MCF 10A (cell line): ENCODE measurements around the gene JUND. TPM values are rescaled to one million over a fixed set of nuclear protein-coding genes. Genes with fewer than 3 reads are reported as not detected.

Source experiments
- BruUV-seq: library from RNA; stranded (reverse); fragments of 400-500 nt; replicated peaks from 2 replicates; lab custom pipeline; 2021; lab: Mats Ljungman, UMichigan
- CTCF ChIA-PET: fragments of 300-600 bp; sonication (Branson Sonifier 250); formaldehyde crosslinking; extraction: SDS; loops from one replicate; lab custom pipeline; 2021; ENCODE audit warnings: antibody characterized with exemption, inconsistent platforms; lab: Yijun Ruan, JAX
- POLR2A ChIA-PET: fragments of 300-600, 350-650 bp; sonication (Branson Sonifier 250); formaldehyde crosslinking; extraction: SDS; loops from one replicate; lab custom pipeline; 2020; ENCODE audit warnings: antibody characterized with exemption, inconsistent platforms; lab: Yijun Ruan, JAX
- DNase-seq: peaks from one replicate; pipeline ENCODE4 v3.0.0-alpha.2; 2018; ENCODE audit not compliant: unreplicated experiment
- H3K27ac Mint-ChIP-seq: one replicate; pipeline ENCODE4 v1.8.0; 2022; ENCODE audit warnings: mild to moderate bottlenecking, low read depth, mixed read lengths; ENCODE audit not compliant: unreplicated experiment
- H3K27me3 Mint-ChIP-seq: one replicate; pipeline ENCODE4 v1.8.0; 2022; ENCODE audit warnings: mixed read lengths; ENCODE audit not compliant: insufficient read depth, unreplicated experiment
- H3K36me3 Mint-ChIP-seq: one replicate; pipeline ENCODE4 v1.8.0; 2022; ENCODE audit warnings: mild to moderate bottlenecking, moderate library complexity, mixed read lengths; ENCODE audit not compliant: insufficient read depth, unreplicated experiment
- H3K4me1 Mint-ChIP-seq: one replicate; pipeline ENCODE4 v1.8.0; 2022; ENCODE audit warnings: mixed read lengths; ENCODE audit not compliant: insufficient read depth, unreplicated experiment
- H3K4me3 Mint-ChIP-seq: one replicate; pipeline ENCODE4 v1.8.0; 2022; ENCODE audit warnings: mild to moderate bottlenecking, moderate library complexity, mixed read lengths; ENCODE audit not compliant: unreplicated experiment
- H3K9me3 Mint-ChIP-seq: one replicate; pipeline ENCODE4 v1.8.0; 2022; ENCODE audit warnings: mixed read lengths; ENCODE audit not compliant: unreplicated experiment
- intact Hi-C: fragments of 100-400 bp; cut with micrococcal nuclease; formaldehyde crosslinking; loops from 2 replicates; pipeline ENCODE4 v1.14.1; 2022
- total RNA-seq: library from RNA; stranded (reverse); gene quantifications from 2 replicates; pipeline ENCODE4 v1.2.3, GENCODE V29; 2022
- TF ChIP-seq, protein P1 (sequence below): fragments of 200-600 bp; IDR thresholded peaks from one replicate; pipeline ENCODE4 v1.8.0; 2022; ENCODE audit warnings: antibody characterized with exemption, mild to moderate bottlenecking; ENCODE audit not compliant: unreplicated experiment

The JUND gene
- total RNA-seq, 1 experiment from 2014 or later: 120 TPM

GRCh38 chr19:18254546-18255503 lies 26.6 kb downstream of the JUND start:
- no TSS peak for BruUV-seq
- Mint-ChIP-seq H3K27me3 (no peaks in the 10 kb centered on the region), H3K36me3 (no peaks in the 10 kb centered on the region), H3K4me1 (no peaks in the 10 kb centered on the region), H3K27ac (no peak overlapping the region), H3K4me3 (no peak overlapping the region), H3K9me3 (no peaks in the 10 kb centered on the region)
- DNase-seq: no peak
- ChIA-PET CTCF (interaction anchor here (0.6 to 3.7 kb wide), 15 partner anchors 14 to 436 kb away, joined by 3 to 47 read pairs (median 3); no protein-coding TSS in a partner anchor), POLR2A (interaction anchor here (0.5 to 4.5 kb wide), 3 partner anchors 50 to 62 kb away, joined by 3 to 34 read pairs (median 4); partner anchors contain the start of gene MPV17L2)
- intact Hi-C loops: loop anchor here (5.0 kb wide), 2 partner anchors 158 to 248 kb away; partner anchors contain the start of genes ARRDC2 and MAST3
- TF ChIP-seq, protein P1, sequence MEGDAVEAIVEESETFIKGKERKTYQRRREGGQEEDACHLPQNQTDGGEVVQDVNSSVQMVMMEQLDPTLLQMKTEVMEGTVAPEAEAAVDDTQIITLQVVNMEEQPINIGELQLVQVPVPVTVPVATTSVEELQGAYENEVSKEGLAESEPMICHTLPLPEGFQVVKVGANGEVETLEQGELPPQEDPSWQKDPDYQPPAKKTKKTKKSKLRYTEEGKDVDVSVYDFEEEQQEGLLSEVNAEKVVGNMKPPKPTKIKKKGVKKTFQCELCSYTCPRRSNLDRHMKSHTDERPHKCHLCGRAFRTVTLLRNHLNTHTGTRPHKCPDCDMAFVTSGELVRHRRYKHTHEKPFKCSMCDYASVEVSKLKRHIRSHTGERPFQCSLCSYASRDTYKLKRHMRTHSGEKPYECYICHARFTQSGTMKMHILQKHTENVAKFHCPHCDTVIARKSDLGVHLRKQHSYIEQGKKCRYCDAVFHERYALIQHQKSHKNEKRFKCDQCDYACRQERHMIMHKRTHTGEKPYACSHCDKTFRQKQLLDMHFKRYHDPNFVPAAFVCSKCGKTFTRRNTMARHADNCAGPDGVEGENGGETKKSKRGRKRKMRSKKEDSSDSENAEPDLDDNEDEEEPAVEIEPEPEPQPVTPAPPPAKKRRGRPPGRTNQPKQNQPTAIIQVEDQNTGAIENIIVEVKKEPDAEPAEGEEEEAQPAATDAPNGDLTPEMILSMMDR: no peak

GRCh38 chr19:18253716-18254115 lies 27.7 kb downstream of the JUND start:
- BruUV-seq: no TSS peak
- intact Hi-C loops: loop anchor here (5.0 kb wide), 2 partner anchors 156 to 246 kb away; partner anchors contain the start of genes ARRDC2 and MAST3
- Mint-ChIP-seq H3K4me1 (no peaks in the 10 kb centered on the region), H3K27me3 (no peaks in the 10 kb centered on the region), H3K27ac (no peak overlapping the region), H3K9me3 (no peaks in the 10 kb centered on the region), H3K36me3 (no peaks in the 10 kb centered on the region), H3K4me3 (no peak overlapping the region)
- TF ChIP-seq, protein P1: no peak
- DNase-seq: no peak
- CTCF ChIA-PET: interaction anchor here (0.5 to 3.7 kb wide), 21 partner anchors 8 to 1535 kb away, joined by 3 to 47 read pairs (median 4); partner anchors contain the start of gene MPV17L2
- POLR2A ChIA-PET: interaction anchor here (0.7 to 4.5 kb wide), 5 partner anchors 21 to 105 kb away, joined by 3 to 34 read pairs (median 5); partner anchors contain the start of genes IQCN, MPV17L2 and RAB3A

DNA sequence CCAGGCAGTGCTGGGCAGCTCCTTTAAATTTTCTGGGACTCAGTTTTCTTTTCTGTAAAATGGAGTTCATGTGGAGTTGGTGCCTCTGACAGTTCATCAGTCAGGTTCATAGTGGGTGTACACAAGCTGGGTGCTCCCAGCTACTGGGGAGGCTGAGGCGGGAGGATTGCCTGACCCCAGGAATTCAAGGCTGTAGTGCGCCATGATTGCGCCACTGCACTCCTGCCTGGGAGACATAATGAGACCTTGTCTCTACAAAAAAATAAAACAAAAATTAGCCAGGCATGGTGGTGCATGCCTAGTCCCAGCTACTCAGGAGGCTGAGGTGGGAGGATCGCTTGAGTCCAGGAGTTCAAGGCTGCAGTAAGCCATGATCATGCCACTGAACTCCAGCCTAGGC lies 28.3 kb downstream of the JUND start:
- Mint-ChIP-seq H3K4me1 (no peaks in the 10 kb centered on the region), H3K9me3 (no peaks in the 10 kb centered on the region), H3K27me3 (no peaks in the 10 kb centered on the region), H3K36me3 (no peaks in the 10 kb centered on the region), H3K27ac (no peak overlapping the region), H3K4me3 (no peak overlapping the region)
- ChIA-PET CTCF (interaction anchor here (0.5 to 3.7 kb wide), 26 partner anchors 9 to 1535 kb away, joined by 3 to 47 read pairs (median 4); partner anchors contain the start of genes IQCN and MPV17L2), POLR2A (interaction anchor here (0.7 to 4.5 kb wide), 5 partner anchors 22 to 104 kb away, joined by 3 to 34 read pairs (median 5); partner anchors contain the start of genes IQCN, MPV17L2 and RAB3A)
- DNase-seq: no peak
- no TSS peak for BruUV-seq
- TF ChIP-seq, protein P1: no peak
- intact Hi-C loops: loop anchor here (5.0 kb wide), 2 partner anchors 156 to 246 kb away; partner anchors contain the start of genes ARRDC2 and MAST3
